ENCODE data around the gene KIF26B. TPM values are rescaled to one million over a fixed set of nuclear protein-coding genes. Genes with fewer than 3 reads are reported as not detected.

KIF26B gene
- total RNA-seq, 2 donors from 2014 or later: 0.83 to 1.3 TPM

GRCh38 chr1:245698116-245698515 is 543.3 kb downstream of the KIF26B start:
- no peak for TF ChIP-seq CTCF (IDR thresholded peaks at IDR 0.05)

GRCh38 chr1:245698860-245699259 is 544.1 kb downstream of the KIF26B start:
- TF ChIP-seq CTCF (IDR thresholded peaks at IDR 0.05): no peak
- no peaks in the 10 kb centered on the region for H3K27me3 ChIP-seq
- H3K4me3 ChIP-seq: no peak overlapping the region
- no peak overlapping the region for H3K27ac ChIP-seq
- no peaks in the 10 kb centered on the region for H3K4me1 ChIP-seq
- no peaks in the 10 kb centered on the region for H3K9me3 ChIP-seq
- no peak for DNase-seq (ENCODE audit: low spot score)
- H3K36me3 ChIP-seq: no peaks in the 10 kb centered on the region

More at GRCh38 chr1:245698116-245698515, 543.3 kb downstream of the KIF26B start:
- H3K27ac ChIP-seq: no peak overlapping the region
- H3K27me3 ChIP-seq: no peaks in the 10 kb centered on the region
- H3K9me3 ChIP-seq: no peaks in the 10 kb centered on the region
- DNase-seq (ENCODE audit: low spot score): no peak
- no peaks in the 10 kb centered on the region for H3K4me1 ChIP-seq
- no peak overlapping the region for H3K4me3 ChIP-seq
- no peaks in the 10 kb centered on the region for H3K36me3 ChIP-seq

- no peaks in the 10 kb centered on the region for H3K4me1 ChIP-seq
- no peak for TF ChIP-seq CTCF (IDR thresholded peaks at IDR 0.05)
- H3K27me3 ChIP-seq: no peaks in the 10 kb centered on the region
- DNase-seq (ENCODE audit: low spot score): no peak
- H3K36me3 ChIP-seq: no peaks in the 10 kb centered on the region
- H3K27ac ChIP-seq: no peak overlapping the region
- no peaks in the 10 kb centered on the region for H3K9me3 ChIP-seq
- no peak overlapping the region for H3K4me3 ChIP-seq
Measured at GRCh38 chr1:245700631-245701030, 545.8 kb downstream of the KIF26B start.

- Histone ChIP-seq H3K4me3 (no peak overlapping the region), H3K27ac (no peak overlapping the region), H3K4me1 (no peaks in the 10 kb centered on the region), H3K9me3 (no peaks in the 10 kb centered on the region), H3K36me3 (no peaks in the 10 kb centered on the region), H3K27me3 (no peaks in the 10 kb centered on the region)
- DNase-seq (ENCODE audit: low spot score): no peak
- TF ChIP-seq CTCF (IDR thresholded peaks at IDR 0.05): no peak
Measured at GRCh38 chr1:245701631-245702030, 546.8 kb downstream of the KIF26B start.

GRCh38 chr1:245702346-245702745 is 547.6 kb downstream of the KIF26B start:
- no peak for TF ChIP-seq CTCF (IDR thresholded peaks at IDR 0.05)
- no peaks in the 10 kb centered on the region for H3K4me1 ChIP-seq
- no peak for DNase-seq (ENCODE audit: low spot score)

GRCh38 chr1:245704341-245704740 is 549.6 kb downstream of the KIF26B start:
- Histone ChIP-seq H3K27me3 (no peaks in the 10 kb centered on the region), H3K4me3 (no peak overlapping the region), H3K36me3 (no peaks in the 10 kb centered on the region), H3K27ac (no peak overlapping the region), H3K9me3 (no peaks in the 10 kb centered on the region), H3K4me1 (no peaks in the 10 kb centered on the region)
- no peak for TF ChIP-seq CTCF (IDR thresholded peaks at IDR 0.05)
- DNase-seq (ENCODE audit: low spot score): no peak

More at GRCh38 chr1:245702346-245702745, 547.6 kb downstream of the KIF26B start:
- Histone ChIP-seq H3K27me3 (no peaks in the 10 kb centered on the region), H3K27ac (no peak overlapping the region), H3K9me3 (no peaks in the 10 kb centered on the region), H3K36me3 (no peaks in the 10 kb centered on the region), H3K4me3 (no peak overlapping the region)
